ENCODE results near the gene USP16. TPM values are rescaled to one million over a fixed set of nuclear protein-coding genes. Genes with fewer than 3 reads are reported as not detected.

USP16 gene
- total and polyA plus RNA-seq, 2 of the 13 experiments (the other 11 are each of a cell fraction or from before 2014, with no cell fraction given): 16.5 to 46.9 TPM

DNA sequence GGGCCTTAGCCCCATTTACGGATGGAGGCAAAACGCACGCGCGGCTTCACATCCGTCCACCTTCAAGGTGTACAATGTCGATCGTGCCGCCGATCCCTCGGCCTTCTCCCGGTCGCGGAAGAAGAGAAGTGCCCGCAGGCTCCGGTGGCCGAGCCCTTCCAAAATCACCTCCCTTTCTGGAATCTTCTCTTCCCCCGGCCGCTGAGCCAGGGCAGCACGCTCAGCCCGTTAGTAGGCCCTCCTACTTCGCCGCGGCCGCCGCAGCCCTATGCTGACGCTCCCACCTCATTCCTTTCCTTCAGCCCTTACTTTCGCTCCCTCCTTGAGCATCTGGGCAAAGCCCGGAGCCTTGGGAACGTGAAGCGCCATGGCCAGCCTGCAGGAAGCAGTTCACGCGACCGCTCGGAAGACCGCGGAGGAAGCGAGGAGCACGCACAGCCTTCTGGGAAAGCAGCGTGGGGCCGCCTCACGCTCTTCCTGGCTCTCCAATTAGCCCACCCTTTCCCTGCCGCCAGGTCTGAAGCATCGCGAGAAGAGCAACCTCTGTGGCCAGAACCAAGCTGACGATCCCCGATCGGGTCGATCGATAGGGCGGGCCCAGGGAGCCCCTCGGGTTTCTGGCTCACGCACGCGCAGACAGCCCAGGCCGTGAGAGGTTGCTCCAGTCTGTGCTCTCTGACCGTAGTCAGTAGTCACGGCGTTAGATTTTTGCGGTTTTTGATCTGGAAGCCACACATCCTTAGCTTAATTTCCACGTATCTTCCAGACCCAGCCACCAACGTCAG is 48.9 kb downstream of the USP16 start, which contains the start of gene CCT8 (continued):
- TF ChIP-seq SOX13 (IDR thresholded peaks at IDR 0.05) (no peak; the same call in 1 of the 2 replicates), SOX13 (CRISPR knock-in tag; conservative IDR thresholded peaks at IDR 0.05 in 1 of 2, IDR thresholded peaks at IDR 0.05 in 1 of 2) (peak in 1 of 2 experiments; percentile 46; a peak in 1 of 4 replicates), ZNF329 (CRISPR knock-in tag; IDR thresholded peaks at IDR 0.05; ENCODE audit: low read depth) (no peak; the same call in 1 of the 2 replicates), DR1 (CRISPR knock-in tag; IDR thresholded peaks at IDR 0.05) (peak; percentile 89), MTERF4 (CRISPR knock-in tag; IDR thresholded peaks at IDR 0.05) (peak; percentile 90; the same call in 1 of the 2 replicates), PHF5A (CRISPR knock-in tag; IDR thresholded peaks at IDR 0.05; ENCODE audit: low read depth, unreplicated experiment) (no peak), CC2D1A (CRISPR knock-in tag; IDR thresholded peaks at IDR 0.05) (no peak), IRX3 (CRISPR knock-in tag; IDR thresholded peaks at IDR 0.05; ENCODE audit: borderline replicate concordance, low read depth) (no peak), HMGA1 (CRISPR knock-in tag; conservative IDR thresholded peaks at IDR 0.05) (no peak), PBX2 (CRISPR knock-in tag; IDR thresholded peaks at IDR 0.05) (no peak), ZFP36L2 (CRISPR knock-in tag; IDR thresholded peaks at IDR 0.05) (no peak), ZNF841 (CRISPR knock-in tag; IDR thresholded peaks at IDR 0.05; ENCODE audit: borderline replicate concordance) (no peak), NCOA5 (CRISPR knock-in tag; IDR thresholded peaks at IDR 0.05) (no peak), ZNF782 (CRISPR knock-in tag; IDR thresholded peaks at IDR 0.05; ENCODE audit: borderline replicate concordance) (no peak), TCF12 (IDR thresholded peaks at IDR 0.05) (no peak), TCF12 (CRISPR knock-in tag; IDR thresholded peaks at IDR 0.05) (no peak), ZNF33A (CRISPR knock-in tag; IDR thresholded peaks at IDR 0.05; ENCODE audit: borderline replicate concordance) (no peak), REL (CRISPR knock-in tag; conservative IDR thresholded peaks at IDR 0.05) (no peak), TMF1 (CRISPR knock-in tag; IDR thresholded peaks at IDR 0.05; ENCODE audit: low read depth) (no peak), PLRG1 (conservative IDR thresholded peaks at IDR 0.05) (no peak), FLYWCH1 (CRISPR knock-in tag; IDR thresholded peaks at IDR 0.05) (no peak), ERF (CRISPR knock-in tag; IDR thresholded peaks at IDR 0.05) (peak; percentile 75; the same call in 1 of the 2 replicates)
- TF ChIP-seq, protein P1, sequence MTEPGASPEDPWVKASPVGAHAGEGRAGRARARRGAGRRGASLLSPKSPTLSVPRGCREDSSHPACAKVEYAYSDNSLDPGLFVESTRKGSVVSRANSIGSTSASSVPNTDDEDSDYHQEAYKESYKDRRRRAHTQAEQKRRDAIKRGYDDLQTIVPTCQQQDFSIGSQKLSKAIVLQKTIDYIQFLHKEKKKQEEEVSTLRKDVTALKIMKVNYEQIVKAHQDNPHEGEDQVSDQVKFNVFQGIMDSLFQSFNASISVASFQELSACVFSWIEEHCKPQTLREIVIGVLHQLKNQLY (CRISPR knock-in tag; IDR thresholded peaks at IDR 0.05): peak; percentile 35; the same call in 1 of the 2 replicates
- TF ChIP-seq, protein P2, sequence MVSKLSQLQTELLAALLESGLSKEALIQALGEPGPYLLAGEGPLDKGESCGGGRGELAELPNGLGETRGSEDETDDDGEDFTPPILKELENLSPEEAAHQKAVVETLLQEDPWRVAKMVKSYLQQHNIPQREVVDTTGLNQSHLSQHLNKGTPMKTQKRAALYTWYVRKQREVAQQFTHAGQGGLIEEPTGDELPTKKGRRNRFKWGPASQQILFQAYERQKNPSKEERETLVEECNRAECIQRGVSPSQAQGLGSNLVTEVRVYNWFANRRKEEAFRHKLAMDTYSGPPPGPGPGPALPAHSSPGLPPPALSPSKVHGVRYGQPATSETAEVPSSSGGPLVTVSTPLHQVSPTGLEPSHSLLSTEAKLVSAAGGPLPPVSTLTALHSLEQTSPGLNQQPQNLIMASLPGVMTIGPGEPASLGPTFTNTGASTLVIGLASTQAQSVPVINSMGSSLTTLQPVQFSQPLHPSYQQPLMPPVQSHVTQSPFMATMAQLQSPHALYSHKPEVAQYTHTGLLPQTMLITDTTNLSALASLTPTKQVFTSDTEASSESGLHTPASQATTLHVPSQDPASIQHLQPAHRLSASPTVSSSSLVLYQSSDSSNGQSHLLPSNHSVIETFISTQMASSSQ (IDR thresholded peaks at IDR 0.05; ENCODE audit: low read depth): peak; percentile 41; the same call in 1 of the 2 replicates
- TF ChIP-seq, protein P2 (CRISPR knock-in tag; IDR thresholded peaks at IDR 0.05; ENCODE audit: borderline replicate concordance): no peak; the same call in 1 of the 2 replicates

Measured in HepG2 (cell line).